GM12801 (cell line): ENCODE data around the gene HRAS.

Experiments
- CTCF ChIP-seq: IDR thresholded peaks from one replicate; pipeline ENCODE4 v1.5.1; 2011; ENCODE audit warnings: control low read depth; ENCODE audit not compliant: insufficient read length; ENCODE audit errors: extremely low read depth

Gene HRAS

GRCh38 chr11:536841-537621 is 1.7 kb upstream of the HRAS start, which contains the start of gene LRRC56:
Gene LRRC56, plus strand, starts transcription at chr11:537527. Its CDS starts 3,158 bp downstream, at chr11:540685.
- no peak for TF ChIP-seq CTCF

- no peak for TF ChIP-seq CTCF
Observed at GRCh38 chr11:535210-535518, 212 bp downstream of the HRAS start.

- no peak for TF ChIP-seq CTCF
Observed at GRCh38 chr11:534396-535209, 773 bp downstream of the HRAS start.

GRCh38 chr11:533586-534395 is 1.6 kb downstream of the HRAS start:
- no peak for TF ChIP-seq CTCF

GRCh38 chr11:532986-533585 is 2.3 kb downstream of the HRAS start:
- no peak for TF ChIP-seq CTCF

GRCh38 chr11:532527-532985 is 2.8 kb downstream of the HRAS start:
- no peak for TF ChIP-seq CTCF
